ENCODE results near the gene BDH1.

The BDH1 gene

DNA sequence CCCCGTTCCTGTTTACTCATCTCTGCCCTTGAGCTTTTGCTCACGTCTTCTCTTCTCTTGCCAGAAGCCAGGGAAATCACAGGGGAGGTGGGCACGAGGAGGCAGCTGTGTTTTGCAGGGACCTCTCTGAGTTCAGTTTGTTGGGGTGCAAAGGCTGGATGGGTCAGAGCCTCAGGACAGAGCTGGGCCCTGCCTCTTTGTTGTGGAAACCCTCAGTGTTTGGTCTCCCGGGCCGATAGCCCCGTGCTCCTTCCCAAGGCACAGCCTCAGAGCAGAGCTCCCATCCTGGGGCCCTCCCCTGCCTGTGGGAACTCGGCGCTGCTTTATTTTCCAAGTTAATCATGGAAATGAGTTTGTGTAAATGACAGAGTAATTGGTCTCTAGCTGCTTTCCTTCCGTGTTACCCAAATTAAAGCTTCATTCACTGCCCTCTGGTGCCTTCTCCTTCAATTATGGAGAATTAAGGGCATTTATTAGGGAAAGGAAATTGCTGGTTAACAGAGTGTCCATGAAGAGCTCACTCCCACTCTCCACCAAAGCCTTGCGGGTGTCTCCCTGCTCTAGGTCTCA, 40.9 kb downstream of the BDH1 start:
- Histone ChIP-seq H3K56ac (ENCODE audit: low read length) (no peak overlapping the region), H3K27me3 (ENCODE audit: insufficient read depth, low read length, poor library complexity) (no peaks in the 10 kb centered on the region), H2BK15ac (replicated peaks; ENCODE audit: low read depth) (no peak overlapping the region), H3K4me3 (ENCODE audit: low read length) (no peak overlapping the region), H2BK5ac (ENCODE audit: low read length) (no peak overlapping the region), H3K4me1 (ENCODE audit: control insufficient read depth, low read depth, low read length) (peaks cover 1% of the 10 kb centered on the region), H3K79me1 (ENCODE audit: low read length) (no peaks in the 10 kb centered on the region), H3K4me2 (ENCODE audit: low read length) (no peak overlapping the region), H2BK120ac (ENCODE audit: low read depth, low read length) (no peak overlapping the region), H4K8ac (ENCODE audit: low read depth, low read length) (no peak overlapping the region), H3K4ac (ENCODE audit: low read depth, low read length) (no peak overlapping the region), H4K5ac (ENCODE audit: low read length) (no peak overlapping the region), H3K9ac (ENCODE audit: low read length) (no peak overlapping the region), H3K79me2 (ENCODE audit: control insufficient read depth, insufficient read depth, low read length) (no peaks in the 10 kb centered on the region), H3K23ac (ENCODE audit: low read length) (no peak overlapping the region), H3K18ac (ENCODE audit: low read length) (no peak overlapping the region), H2AK5ac (ENCODE audit: low read length) (no peak overlapping the region), H3K27ac (ENCODE audit: low read depth, low read length) (no peak overlapping the region), H3K36me3 (ENCODE audit: control insufficient read depth, insufficient read depth, low read length) (no peaks in the 10 kb centered on the region)
- no peak for DNase-seq
- no CpG with 5 or more reads among the region's 10 CpGs for WGBS (ENCODE audit: extremely low coverage, insufficient coverage, low lambda C conversion rate)

DNA sequence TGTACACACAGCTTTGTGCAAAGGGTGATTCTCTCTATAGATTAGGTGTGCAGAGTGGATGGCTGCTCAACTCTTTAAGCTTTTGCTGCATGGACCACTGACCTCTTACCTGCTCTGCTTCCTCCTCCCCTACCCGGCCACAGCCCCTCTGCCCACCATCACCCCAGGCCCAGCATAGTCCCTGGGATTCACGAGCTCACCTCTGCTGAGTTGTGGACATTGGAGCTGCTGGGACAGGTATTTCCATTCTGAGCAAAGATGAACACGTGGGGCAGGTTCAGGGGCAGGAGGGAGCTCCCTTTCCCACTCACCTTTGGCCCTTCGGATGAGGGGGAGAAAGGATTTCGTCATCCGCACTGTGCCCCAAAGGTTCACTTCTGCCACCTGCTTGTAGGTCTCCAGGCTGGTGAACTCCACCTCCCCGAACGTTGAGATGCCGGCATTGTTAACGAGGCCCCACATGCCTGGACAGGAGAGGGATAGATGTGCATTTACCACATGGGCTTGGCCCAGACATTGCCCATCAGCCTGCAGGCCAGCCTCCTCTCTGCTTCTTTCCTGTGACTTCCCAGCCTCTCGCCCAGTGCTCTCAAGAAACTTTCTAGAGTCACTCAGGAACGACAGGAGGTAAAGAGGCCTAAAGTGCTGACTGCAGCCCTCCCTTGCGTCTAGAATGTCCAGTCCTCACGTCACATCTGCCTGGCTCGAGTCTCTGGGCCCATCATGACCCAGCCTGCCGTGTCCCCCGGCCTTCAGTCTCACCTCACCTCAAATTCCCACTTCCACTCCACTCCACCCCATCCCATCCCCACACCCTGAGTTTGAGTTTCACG, 41.6 kb downstream of the BDH1 start:
- no peak overlapping the region for H3K27ac ChIP-seq (ENCODE audit: low read depth, low read length)
- WGBS (ENCODE audit: extremely low coverage, insufficient coverage, low lambda C conversion rate) = no CpG with 5 or more reads among the region's 18 CpGs
- no peaks in the 10 kb centered on the region for H3K27me3 ChIP-seq (ENCODE audit: insufficient read depth, low read length, poor library complexity)

GRCh38 chr3:197512691-197513571, 42.8 kb downstream of the BDH1 start:
- WGBS (ENCODE audit: extremely low coverage, insufficient coverage, low lambda C conversion rate) = no CpG with 5 or more reads among the region's 19 CpGs
- H3K9ac ChIP-seq (ENCODE audit: low read length) = no peak overlapping the region

More for the DNA sequence above, 41.6 kb downstream of the BDH1 start:
- Histone ChIP-seq H4K5ac (ENCODE audit: low read length) (no peak overlapping the region), H3K4ac (ENCODE audit: low read depth, low read length) (no peak overlapping the region), H3K4me1 (ENCODE audit: control insufficient read depth, low read depth, low read length) (peaks cover 1% of the 10 kb centered on the region), H3K79me2 (ENCODE audit: control insufficient read depth, insufficient read depth, low read length) (no peaks in the 10 kb centered on the region), H2BK15ac (replicated peaks; ENCODE audit: low read depth) (no peak overlapping the region), H3K4me2 (ENCODE audit: low read length) (no peak overlapping the region), H3K79me1 (ENCODE audit: low read length) (no peaks in the 10 kb centered on the region), H4K8ac (ENCODE audit: low read depth, low read length) (no peak overlapping the region), H3K56ac (ENCODE audit: low read length) (peak overlapping the region; percentile 17), H3K36me3 (ENCODE audit: control insufficient read depth, insufficient read depth, low read length) (no peaks in the 10 kb centered on the region), H2BK5ac (ENCODE audit: low read length) (no peak overlapping the region), H3K4me3 (ENCODE audit: low read length) (no peak overlapping the region), H3K23ac (ENCODE audit: low read length) (no peak overlapping the region), H3K18ac (ENCODE audit: low read length) (no peak overlapping the region), H2AK5ac (ENCODE audit: low read length) (no peak overlapping the region), H3K9ac (ENCODE audit: low read length) (no peak overlapping the region), H2BK120ac (ENCODE audit: low read depth, low read length) (no peak overlapping the region)
- DNase-seq = no peak

GRCh38 chr3:197511853-197512635, 43.7 kb downstream of the BDH1 start:
- WGBS (ENCODE audit: extremely low coverage, insufficient coverage, low lambda C conversion rate) = no CpG with 5 or more reads among the region's 33 CpGs
- H3K9ac ChIP-seq (ENCODE audit: low read length) = no peak overlapping the region
- no peaks in the 10 kb centered on the region for H3K79me2 ChIP-seq (ENCODE audit: control insufficient read depth, insufficient read depth, low read length)
- no peaks in the 10 kb centered on the region for H3K36me3 ChIP-seq (ENCODE audit: control insufficient read depth, insufficient read depth, low read length)
- DNase-seq = peak; percentile 65
- H3K27ac ChIP-seq (ENCODE audit: low read depth, low read length) = no peak overlapping the region
- peak overlapping the region; percentile 52 for H3K56ac ChIP-seq (ENCODE audit: low read length)
- no peak overlapping the region for H4K5ac ChIP-seq (ENCODE audit: low read length)
- H4K8ac ChIP-seq (ENCODE audit: low read depth, low read length) = no peak overlapping the region
- no peak overlapping the region for H2BK120ac ChIP-seq (ENCODE audit: low read depth, low read length)
- H2BK15ac ChIP-seq (replicated peaks; ENCODE audit: low read depth) = no peak overlapping the region
- no peaks in the 10 kb centered on the region for H3K79me1 ChIP-seq (ENCODE audit: low read length)
- peaks cover 3% of the 10 kb centered on the region for H3K4me1 ChIP-seq (ENCODE audit: control insufficient read depth, low read depth, low read length)
- H3K23ac ChIP-seq (ENCODE audit: low read length) = no peak overlapping the region
- H3K4me3 ChIP-seq (ENCODE audit: low read length) = no peak overlapping the region
- no peak overlapping the region for H2AK5ac ChIP-seq (ENCODE audit: low read length)
- H3K4ac ChIP-seq (ENCODE audit: low read depth, low read length) = no peak overlapping the region
- H3K4me2 ChIP-seq (ENCODE audit: low read length) = no peak overlapping the region
- no peaks in the 10 kb centered on the region for H3K27me3 ChIP-seq (ENCODE audit: insufficient read depth, low read length, poor library complexity)
- H2BK5ac ChIP-seq (ENCODE audit: low read length) = no peak overlapping the region
- H3K18ac ChIP-seq (ENCODE audit: low read length) = no peak overlapping the region

More at GRCh38 chr3:197512691-197513571, 42.8 kb downstream of the BDH1 start:
- H3K4ac ChIP-seq (ENCODE audit: low read depth, low read length) = no peak overlapping the region
- no peaks in the 10 kb centered on the region for H3K79me2 ChIP-seq (ENCODE audit: control insufficient read depth, insufficient read depth, low read length)
- no peak overlapping the region for H2BK120ac ChIP-seq (ENCODE audit: low read depth, low read length)
- H3K56ac ChIP-seq (ENCODE audit: low read length) = no peak overlapping the region
- no peaks in the 10 kb centered on the region for H3K79me1 ChIP-seq (ENCODE audit: low read length)
- no peak overlapping the region for H2AK5ac ChIP-seq (ENCODE audit: low read length)
- no peak overlapping the region for H3K4me2 ChIP-seq (ENCODE audit: low read length)
- H3K23ac ChIP-seq (ENCODE audit: low read length) = no peak overlapping the region
- H2BK15ac ChIP-seq (replicated peaks; ENCODE audit: low read depth) = no peak overlapping the region
- H3K36me3 ChIP-seq (ENCODE audit: control insufficient read depth, insufficient read depth, low read length) = no peaks in the 10 kb centered on the region
- H3K4me1 ChIP-seq (ENCODE audit: control insufficient read depth, low read depth, low read length) = peaks cover 3% of the 10 kb centered on the region
- no peak overlapping the region for H3K27ac ChIP-seq (ENCODE audit: low read depth, low read length)
- no peaks in the 10 kb centered on the region for H3K27me3 ChIP-seq (ENCODE audit: insufficient read depth, low read length, poor library complexity)
- H4K8ac ChIP-seq (ENCODE audit: low read depth, low read length) = no peak overlapping the region
- no peak overlapping the region for H4K5ac ChIP-seq (ENCODE audit: low read length)
- H3K18ac ChIP-seq (ENCODE audit: low read length) = no peak overlapping the region
- H2BK5ac ChIP-seq (ENCODE audit: low read length) = no peak overlapping the region
- H3K4me3 ChIP-seq (ENCODE audit: low read length) = no peak overlapping the region
- DNase-seq = no peak

GRCh38 chr3:197511130-197511529, 44.6 kb downstream of the BDH1 start:
- no peak overlapping the region for H3K4me2 ChIP-seq (ENCODE audit: low read length)
- no peaks in the 10 kb centered on the region for H3K79me1 ChIP-seq (ENCODE audit: low read length)
- H4K8ac ChIP-seq (ENCODE audit: low read depth, low read length) = no peak overlapping the region
- no peak overlapping the region for H3K18ac ChIP-seq (ENCODE audit: low read length)
- no peak overlapping the region for H3K4me3 ChIP-seq (ENCODE audit: low read length)
- no peak overlapping the region for H3K23ac ChIP-seq (ENCODE audit: low read length)
- no peak overlapping the region for H2AK5ac ChIP-seq (ENCODE audit: low read length)
- no peak overlapping the region for H3K9ac ChIP-seq (ENCODE audit: low read length)
- H4K5ac ChIP-seq (ENCODE audit: low read length) = no peak overlapping the region
- H3K4me1 ChIP-seq (ENCODE audit: control insufficient read depth, low read depth, low read length) = peaks cover 1% of the 10 kb centered on the region
- no peak overlapping the region for H2BK15ac ChIP-seq (replicated peaks; ENCODE audit: low read depth)
- WGBS (ENCODE audit: extremely low coverage, insufficient coverage, low lambda C conversion rate) = no CpG with 5 or more reads among the region's 6 CpGs
- no peak overlapping the region for H2BK120ac ChIP-seq (ENCODE audit: low read depth, low read length)
- H3K79me2 ChIP-seq (ENCODE audit: control insufficient read depth, insufficient read depth, low read length) = no peaks in the 10 kb centered on the region
- no peaks in the 10 kb centered on the region for H3K36me3 ChIP-seq (ENCODE audit: control insufficient read depth, insufficient read depth, low read length)
- no peak overlapping the region for H3K4ac ChIP-seq (ENCODE audit: low read depth, low read length)
- H3K27ac ChIP-seq (ENCODE audit: low read depth, low read length) = no peak overlapping the region
- no peak overlapping the region for H3K56ac ChIP-seq (ENCODE audit: low read length)
- no peak for DNase-seq
- no peak overlapping the region for H2BK5ac ChIP-seq (ENCODE audit: low read length)
- H3K27me3 ChIP-seq (ENCODE audit: insufficient read depth, low read length, poor library complexity) = no peaks in the 10 kb centered on the region
